Activated CD8-positive, alpha-beta memory T cell treated with anti-CD3 and anti-CD28 coated beads for 24 hours (primary cell): ENCODE results near the gene SNAPC2.
"Not testable (repeated sequence)": the region's sequence is repeated elsewhere in the genome, so short reads cannot be mapped to it uniquely, and the experiment has no call there.

Source experiments
- DNase-seq: peaks from one replicate; pipeline ENCODE4 v3.0.0-alpha.2; 2020

Gene SNAPC2

DNA sequence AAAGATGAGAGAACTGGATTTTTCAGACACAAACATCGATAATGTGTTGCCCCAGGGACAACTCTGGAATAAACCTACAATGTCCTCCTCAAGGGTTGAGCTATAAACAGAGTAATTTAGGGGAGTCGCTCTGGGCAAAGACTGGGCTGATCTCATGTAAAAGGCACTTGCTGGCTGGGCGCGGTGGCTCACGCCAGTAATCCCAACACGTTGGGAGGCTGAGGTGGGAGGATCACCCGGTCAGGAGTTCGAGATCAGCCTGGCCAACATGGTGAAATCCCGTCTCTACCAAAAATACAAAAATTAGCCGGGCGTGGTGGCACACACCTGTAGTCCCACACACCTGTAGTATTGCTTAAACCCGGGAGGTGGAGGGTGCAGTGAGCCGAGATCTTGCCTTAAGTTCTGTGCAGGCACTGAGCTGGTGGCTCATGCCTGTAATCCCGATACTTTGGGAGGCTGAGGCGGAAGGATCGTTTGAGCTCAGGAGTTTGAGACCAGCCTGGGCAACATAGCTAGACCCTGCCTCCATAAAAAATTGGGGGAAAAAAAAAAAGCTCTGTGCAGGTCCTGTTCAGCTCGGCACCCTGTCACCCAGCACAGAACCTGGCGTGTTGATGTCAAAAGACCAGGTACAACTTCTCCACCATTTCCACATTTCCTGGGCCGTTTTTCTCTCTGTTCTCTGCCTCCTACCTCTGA, 21.9 kb downstream of the SNAPC2 start:
- DNase-seq: no peak

- DNase-seq: no peak
Observed at GRCh38 chr19:7942981-7943443, 22.9 kb downstream of the SNAPC2 start.

DNA sequence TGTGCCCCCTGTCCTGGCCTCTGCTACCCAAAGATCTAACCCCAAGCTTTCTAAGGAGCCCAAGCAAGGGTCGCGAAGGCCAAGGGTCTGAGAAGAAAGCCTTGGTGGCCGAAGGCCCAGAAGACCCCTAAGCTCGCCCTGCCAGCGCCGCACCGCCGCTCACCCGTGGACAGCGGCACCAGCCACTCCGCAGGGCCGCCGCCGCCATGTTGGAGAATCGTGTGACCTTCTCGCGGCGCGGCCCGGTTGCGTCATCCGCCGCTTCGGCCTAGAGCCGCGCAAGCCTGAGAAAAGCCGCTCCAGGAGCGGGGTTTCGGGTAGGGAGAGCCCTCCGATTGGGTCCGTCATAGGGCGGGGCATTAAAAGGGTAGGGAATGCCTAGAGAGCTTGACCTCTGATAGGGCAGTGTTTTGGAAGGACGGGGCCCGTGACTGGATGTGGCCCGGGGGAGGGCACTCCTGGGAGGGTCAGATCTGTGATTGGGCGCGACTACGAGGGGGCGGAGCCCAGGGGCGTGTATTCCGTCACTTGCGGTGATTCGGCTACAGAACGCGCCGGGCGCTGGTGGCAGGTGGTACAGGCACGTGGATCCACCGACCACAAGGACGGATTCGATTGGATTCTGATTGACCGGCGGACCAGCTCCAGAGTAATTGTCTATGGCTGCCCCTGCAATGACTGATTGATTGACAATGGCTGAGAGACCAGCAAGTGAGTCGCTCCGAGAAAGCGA, 23.5 kb downstream of the SNAPC2 start, which contains the start of gene TIMM44:
Gene TIMM44 (minus strand): TSS at position 223 of the 733 bp plus-strand sequence. CDS start 15 bp downstream, at position 208.
- peak; percentile 98 for DNase-seq

GRCh38 chr19:7944177-7944761, 24.1 kb downstream of the SNAPC2 start:
- DNase-seq: peak; percentile 95

DNA sequence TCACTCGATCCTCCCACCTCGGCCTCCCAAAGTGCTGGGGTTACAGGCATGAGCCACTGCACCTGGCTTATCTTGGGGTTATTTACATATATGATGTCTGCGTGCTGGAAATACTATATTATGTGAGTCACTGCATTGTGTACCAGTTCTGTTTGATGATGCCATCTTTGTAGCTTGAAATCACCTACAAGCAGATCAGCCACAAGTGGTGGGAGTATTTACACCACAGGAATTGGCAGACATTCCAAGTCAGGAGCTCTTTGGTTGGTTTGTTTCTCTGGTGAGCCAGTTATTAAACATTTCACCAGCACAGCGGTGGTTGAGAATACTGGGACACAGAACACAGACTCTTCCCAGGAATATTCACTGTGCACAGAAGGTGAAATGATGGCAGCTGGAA, 27.8 kb downstream of the SNAPC2 start:
- DNase-seq: no peak

DNA sequence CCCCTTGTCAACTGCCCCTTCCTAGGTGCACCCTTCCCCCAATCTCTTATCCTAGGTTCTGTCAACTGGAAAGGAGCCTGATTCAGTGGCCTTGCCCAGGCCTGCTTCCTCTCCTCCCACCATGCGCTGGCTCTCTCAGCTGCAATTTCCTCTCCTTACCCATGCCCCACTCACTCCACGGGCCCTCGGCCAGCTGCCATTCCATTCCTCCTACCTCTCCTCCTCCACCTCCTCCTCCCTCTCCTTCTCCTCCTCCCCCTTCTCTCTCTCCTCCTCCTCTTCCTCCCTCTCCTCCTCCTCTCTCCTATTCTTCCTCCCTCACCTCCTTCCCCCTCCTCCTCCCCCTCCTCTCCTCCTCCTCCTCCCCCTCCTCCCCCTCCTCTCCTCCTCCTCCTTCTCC, 32.9 kb downstream of the SNAPC2 start:
- DNase-seq: no peak

GRCh38 chr19:7953576-7953975, 33.4 kb downstream of the SNAPC2 start:
- no peak for DNase-seq

- no peak for DNase-seq
Observed at GRCh38 chr19:7955696-7956095, 35.6 kb downstream of the SNAPC2 start.

DNA sequence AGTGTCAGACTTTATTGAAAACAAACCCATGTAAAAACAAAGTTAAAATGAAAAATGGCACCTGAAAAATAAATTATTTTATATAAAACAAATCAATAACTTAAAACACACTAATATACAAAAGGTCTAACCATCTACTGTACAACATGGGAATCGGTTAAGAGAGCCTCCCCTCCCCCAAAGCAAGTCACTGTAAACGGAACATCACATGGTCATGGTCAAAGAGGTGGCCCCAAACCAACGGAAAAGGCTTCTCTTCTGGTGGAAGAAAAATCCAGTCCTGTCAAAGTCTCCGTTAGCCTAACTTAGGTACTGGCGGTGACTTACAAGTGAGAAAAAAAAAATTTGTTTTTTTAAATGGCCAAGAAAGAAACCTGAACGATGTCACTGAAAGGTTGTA, 39.1 kb downstream of the SNAPC2 start:
- DNase-seq: no peak

DNA sequence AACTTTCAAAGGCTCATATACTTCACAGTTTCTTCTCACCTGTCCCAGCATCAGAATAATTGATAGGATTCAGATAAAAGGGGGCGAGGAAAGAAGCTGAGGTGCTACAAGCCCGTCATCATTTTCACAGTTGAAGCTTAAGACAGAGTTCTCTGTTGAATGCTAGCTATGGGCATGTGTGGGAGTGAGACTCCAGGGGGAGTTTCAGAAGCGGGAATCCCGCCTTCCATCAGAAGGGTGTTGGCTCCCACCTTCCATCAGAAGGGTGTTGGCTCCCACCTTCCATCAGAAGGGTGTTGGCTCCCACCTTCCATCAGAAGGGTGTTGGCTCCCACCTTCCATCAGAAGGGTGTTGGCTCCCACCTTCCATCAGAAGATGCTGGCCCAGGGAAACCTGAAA, 40.9 kb downstream of the SNAPC2 start:
- not testable (repeated sequence) for DNase-seq

DNA sequence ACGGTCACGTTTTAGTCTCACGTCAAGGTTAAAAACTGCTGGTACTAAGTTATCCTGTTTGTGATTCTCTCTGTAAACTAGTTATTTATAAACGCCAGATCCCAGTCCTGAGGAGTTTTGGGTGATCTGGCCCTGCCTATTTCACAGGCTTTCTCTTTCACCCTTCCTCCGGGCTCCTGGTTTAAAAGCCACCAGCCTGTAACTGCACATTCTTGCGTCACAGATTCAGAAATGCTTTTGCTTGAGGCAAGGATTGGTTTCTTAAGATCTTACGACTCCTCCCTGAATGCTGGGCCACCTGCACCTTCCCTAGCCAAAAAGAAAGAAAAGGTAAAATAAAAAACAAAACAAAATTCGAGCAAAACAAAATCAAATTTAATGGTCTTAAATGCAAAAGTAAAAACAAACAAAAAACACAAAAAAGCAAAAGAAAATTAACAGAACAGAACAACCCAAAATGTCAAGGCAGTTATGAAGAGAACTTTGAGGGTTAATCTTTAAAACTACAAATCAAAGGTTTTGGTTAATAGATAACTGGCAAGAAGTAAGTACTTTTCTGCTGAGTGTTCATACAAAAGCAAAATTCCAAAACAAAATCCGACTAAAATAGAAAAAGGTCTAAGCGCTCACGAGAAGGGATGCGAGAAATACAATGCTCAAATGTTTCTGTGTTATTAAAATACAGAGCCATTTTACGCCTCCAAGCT, 41.9 kb downstream of the SNAPC2 start:
- DNase-seq: no peak

- no peak for DNase-seq
Observed at GRCh38 chr19:7962644-7963268, 42.6 kb downstream of the SNAPC2 start.

DNA sequence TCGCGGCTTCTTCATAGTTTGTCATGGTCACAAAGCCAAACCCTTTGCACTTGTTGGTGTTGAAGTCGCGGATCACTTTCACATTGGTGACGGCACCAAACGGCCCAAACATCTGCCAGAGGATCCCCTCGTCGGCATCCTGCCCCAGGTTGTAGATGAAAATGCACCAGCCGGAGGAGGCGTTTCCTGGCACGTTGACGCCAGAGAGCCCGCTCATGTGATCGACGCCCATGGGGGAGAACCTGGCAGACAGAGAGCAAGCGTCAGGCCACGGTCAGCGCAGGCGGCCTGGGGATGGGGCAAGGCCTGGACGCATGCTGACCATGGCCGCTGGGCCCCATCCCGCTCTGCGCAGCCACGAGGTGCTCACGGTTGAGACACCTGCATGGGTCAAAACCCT, 43.4 kb downstream of the SNAPC2 start:
- DNase-seq: no peak

- no peak for DNase-seq
Observed at GRCh38 chr19:7965259-7965841, 45.2 kb downstream of the SNAPC2 start.

GRCh38 chr19:7965921-7966665, 46.0 kb downstream of the SNAPC2 start:
- no peak for DNase-seq

DNA sequence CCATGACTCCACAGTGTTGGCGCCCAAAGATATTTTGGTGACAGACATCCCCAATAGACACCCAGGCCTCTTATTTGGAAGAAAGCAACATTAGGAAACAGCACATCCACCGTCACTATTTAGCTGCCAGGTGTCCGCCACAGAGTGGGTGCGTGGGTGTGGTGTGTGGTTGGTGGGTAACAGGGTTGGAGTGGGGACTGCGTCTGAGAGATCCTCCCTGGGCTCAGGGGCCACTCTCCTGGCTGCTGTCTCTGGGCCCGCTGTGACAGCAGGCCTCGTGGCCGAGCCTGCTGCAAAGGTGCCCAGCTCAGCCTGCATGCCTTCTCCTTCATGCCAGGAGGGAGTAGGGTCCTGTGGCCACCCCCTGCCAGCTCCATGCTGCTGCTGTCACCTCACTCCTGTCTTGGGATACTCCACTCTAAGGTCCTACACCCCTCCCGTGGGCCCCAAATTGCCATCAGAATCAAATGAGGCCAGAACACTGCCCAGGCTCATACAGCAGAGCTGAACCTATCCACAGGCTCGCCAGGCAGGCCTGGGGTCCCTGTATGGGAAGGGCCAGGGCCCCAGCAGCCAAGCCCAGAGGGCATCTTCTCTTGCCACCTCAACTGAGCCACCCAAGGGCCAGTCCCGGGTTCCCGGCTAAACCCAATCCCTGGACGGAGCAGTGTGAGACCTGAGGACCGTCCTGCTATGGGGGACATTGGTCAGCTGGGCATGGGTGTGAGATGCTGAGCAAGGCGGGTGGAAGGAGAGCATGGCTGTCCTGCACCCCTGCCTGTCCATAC, 48.1 kb downstream of the SNAPC2 start:
- no peak for DNase-seq

DNA sequence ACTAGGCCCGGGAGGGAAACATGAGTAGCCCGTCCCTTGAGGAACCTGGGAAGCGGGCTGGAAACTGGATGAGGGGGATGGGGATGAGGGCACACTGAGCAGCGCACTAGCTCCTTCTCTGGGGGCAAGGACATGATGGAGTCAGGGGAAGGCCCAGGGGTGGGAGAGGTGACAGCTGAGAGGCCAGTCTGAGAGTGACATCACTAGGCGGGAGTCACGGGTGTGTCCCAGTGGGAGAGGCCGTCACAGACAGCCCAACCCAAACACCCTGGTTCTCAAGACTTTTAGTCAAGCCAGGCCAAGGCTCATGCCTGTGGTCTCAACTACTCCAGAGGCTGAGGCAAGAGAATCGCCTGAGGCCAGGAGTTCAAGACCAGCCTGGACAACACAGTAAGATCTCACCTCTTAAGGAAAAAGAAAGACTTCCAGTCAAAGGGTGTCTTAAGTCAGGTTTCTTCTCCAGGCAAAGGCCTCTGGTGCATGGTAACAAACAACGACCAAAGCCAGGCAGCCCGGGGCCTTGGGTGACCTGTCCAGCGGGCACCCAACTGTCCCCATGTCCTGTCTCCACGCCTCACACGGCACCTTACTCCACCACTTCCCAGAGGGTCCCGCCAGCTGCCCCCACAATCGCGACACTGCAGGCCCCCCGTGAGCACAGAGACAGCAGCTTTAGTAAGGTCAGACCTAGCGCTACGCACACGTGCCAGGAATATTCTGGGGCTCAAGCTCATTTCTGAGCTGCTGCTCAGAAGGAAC, 48.8 kb downstream of the SNAPC2 start:
- no peak for DNase-seq

- no peak for DNase-seq
Observed at GRCh38 chr19:7969555-7969939, 49.4 kb downstream of the SNAPC2 start.

GRCh38 chr19:7970716-7971448, 50.7 kb downstream of the SNAPC2 start:
- DNase-seq: peak; percentile 67
